ENCODE data around the gene UBE4B. TPM values are rescaled to one million over a fixed set of nuclear protein-coding genes. Genes with fewer than 3 reads are reported as not detected.

Gene UBE4B
- polyA plus RNA-seq, 2 of the 4 experiments (the other 2 are of a cell fraction) = 13.5 to 15.1 TPM

DNA sequence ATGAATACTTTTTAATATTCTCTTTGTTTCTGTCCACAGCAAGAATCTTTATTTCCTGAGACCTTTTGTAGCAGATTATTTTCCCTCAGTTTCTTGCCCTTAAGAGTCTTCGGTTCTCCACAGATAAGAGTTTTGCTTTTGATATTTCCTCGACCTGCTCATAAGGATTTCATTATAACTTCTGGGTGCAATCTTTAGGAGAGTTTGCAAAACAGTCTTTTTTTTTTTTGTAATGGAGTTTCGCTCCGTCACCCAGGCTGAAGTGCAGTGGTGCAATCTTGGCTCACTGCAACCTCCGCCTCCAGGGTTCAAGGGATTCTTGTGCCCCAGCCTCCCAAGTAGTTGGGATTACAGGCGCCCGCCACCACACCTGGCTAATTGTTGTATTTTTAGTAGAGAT is 10.1 kb upstream of the UBE4B start:
- no peaks in the 10 kb centered on the region for H3K4me1 ChIP-seq
- no peak overlapping the region for H3K27ac ChIP-seq
- H3K4me3 ChIP-seq = no peak overlapping the region
- H3K9me3 ChIP-seq = no peaks in the 10 kb centered on the region
- no peak for TF ChIP-seq NFE2L2 (conservative IDR thresholded peaks at IDR 0.05; ENCODE audit: low read length)
- no peak for TF ChIP-seq RNF2 (IDR thresholded peaks at IDR 0.05; ENCODE audit: borderline replicate concordance, low read depth)
- no peak for TF ChIP-seq FOSL2 (IDR thresholded peaks at IDR 0.05)
- TF ChIP-seq FOSL2 (CRISPR knock-in tag; IDR thresholded peaks at IDR 0.05) = no peak
- TF ChIP-seq NPAS2 (CRISPR knock-in tag; IDR thresholded peaks at IDR 0.05; ENCODE audit: borderline replicate concordance) = no peak
- TF ChIP-seq, protein P1, sequence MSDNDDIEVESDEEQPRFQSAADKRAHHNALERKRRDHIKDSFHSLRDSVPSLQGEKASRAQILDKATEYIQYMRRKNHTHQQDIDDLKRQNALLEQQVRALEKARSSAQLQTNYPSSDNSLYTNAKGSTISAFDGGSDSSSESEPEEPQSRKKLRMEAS (IDR thresholded peaks at IDR 0.05) = no peak
- TF ChIP-seq, protein P2, sequence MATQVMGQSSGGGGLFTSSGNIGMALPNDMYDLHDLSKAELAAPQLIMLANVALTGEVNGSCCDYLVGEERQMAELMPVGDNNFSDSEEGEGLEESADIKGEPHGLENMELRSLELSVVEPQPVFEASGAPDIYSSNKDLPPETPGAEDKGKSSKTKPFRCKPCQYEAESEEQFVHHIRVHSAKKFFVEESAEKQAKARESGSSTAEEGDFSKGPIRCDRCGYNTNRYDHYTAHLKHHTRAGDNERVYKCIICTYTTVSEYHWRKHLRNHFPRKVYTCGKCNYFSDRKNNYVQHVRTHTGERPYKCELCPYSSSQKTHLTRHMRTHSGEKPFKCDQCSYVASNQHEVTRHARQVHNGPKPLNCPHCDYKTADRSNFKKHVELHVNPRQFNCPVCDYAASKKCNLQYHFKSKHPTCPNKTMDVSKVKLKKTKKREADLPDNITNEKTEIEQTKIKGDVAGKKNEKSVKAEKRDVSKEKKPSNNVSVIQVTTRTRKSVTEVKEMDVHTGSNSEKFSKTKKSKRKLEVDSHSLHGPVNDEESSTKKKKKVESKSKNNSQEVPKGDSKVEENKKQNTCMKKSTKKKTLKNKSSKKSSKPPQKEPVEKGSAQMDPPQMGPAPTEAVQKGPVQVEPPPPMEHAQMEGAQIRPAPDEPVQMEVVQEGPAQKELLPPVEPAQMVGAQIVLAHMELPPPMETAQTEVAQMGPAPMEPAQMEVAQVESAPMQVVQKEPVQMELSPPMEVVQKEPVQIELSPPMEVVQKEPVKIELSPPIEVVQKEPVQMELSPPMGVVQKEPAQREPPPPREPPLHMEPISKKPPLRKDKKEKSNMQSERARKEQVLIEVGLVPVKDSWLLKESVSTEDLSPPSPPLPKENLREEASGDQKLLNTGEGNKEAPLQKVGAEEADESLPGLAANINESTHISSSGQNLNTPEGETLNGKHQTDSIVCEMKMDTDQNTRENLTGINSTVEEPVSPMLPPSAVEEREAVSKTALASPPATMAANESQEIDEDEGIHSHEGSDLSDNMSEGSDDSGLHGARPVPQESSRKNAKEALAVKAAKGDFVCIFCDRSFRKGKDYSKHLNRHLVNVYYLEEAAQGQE (IDR thresholded peaks at IDR 0.05) = no peak
- TF ChIP-seq HOXA7 (CRISPR knock-in tag; IDR thresholded peaks at IDR 0.05) = no peak
- no peak for TF ChIP-seq CHD4 (IDR thresholded peaks at IDR 0.05; ENCODE audit: borderline replicate concordance)
- no peak for TF ChIP-seq MAFK (IDR thresholded peaks at IDR 0.05; ENCODE audit: partially characterized antibody)
- TF ChIP-seq HEYL (CRISPR knock-in tag; IDR thresholded peaks at IDR 0.05) = no peak
- no peak for TF ChIP-seq ESRRA (IDR thresholded peaks at IDR 0.05; ENCODE audit: borderline replicate concordance, low read length)
- no peak for TF ChIP-seq CEBPB (IDR thresholded peaks at IDR 0.05)
- TF ChIP-seq HDAC2 (IDR thresholded peaks at IDR 0.05) = no peak
- TF ChIP-seq TP53 (CRISPR knock-in tag; IDR thresholded peaks at IDR 0.05) = no peak
- FAIRE-seq = no peak
- no peak overlapping the region for H3K4me2 ChIP-seq
- CTCF ChIA-PET = no interaction called here
- 79% methylated on average over 7 of the region's 7 CpGs for WGBS (ENCODE audit: missing lambda C conversion rate)
- POLR2A ChIA-PET = no interaction called here
- ATAC-seq = no peak
- no peak for DNase-seq (ENCODE audit: low read depth in 1 of 2, low spot score in 1 of 2)

DNA sequence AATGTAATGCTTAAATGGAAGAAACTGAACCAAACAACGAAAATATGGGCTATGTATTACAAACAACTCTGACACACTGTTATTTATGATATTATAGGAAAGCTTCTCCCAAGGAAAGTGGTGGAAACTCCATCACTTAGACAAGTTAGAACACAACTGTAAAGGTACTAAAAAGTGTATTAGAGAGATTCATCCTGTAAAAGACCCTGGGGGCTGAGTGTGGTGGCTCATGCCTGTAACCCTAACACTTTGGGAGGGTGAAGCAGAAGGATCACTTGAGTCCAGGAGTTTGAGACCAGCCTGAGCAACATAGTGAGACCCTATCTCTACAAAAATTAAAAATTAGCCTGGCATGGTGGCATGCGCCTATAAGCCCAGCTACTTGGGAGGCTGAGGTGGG is 7.4 kb upstream of the UBE4B start:
- TF ChIP-seq SREBF2 (IDR thresholded peaks at IDR 0.05) (no peak), ZSCAN20 (CRISPR knock-in tag; IDR thresholded peaks at IDR 0.05) (no peak), RCOR1 (IDR thresholded peaks at IDR 0.05; ENCODE audit: low read depth, low read length) (no peak), EHF (CRISPR knock-in tag; IDR thresholded peaks at IDR 0.05) (no peak), EHMT2 (IDR thresholded peaks at IDR 0.05; ENCODE audit: low read depth) (no peak), KDM1A (IDR thresholded peaks at IDR 0.05; ENCODE audit: low read depth) (no peak), RAD21 (conservative IDR thresholded peaks at IDR 0.05 in 1 of 2, IDR thresholded peaks at IDR 0.05 in 1 of 2) (no peak), HOXB5 (CRISPR knock-in tag; IDR thresholded peaks at IDR 0.05) (no peak), ZFP36 (IDR thresholded peaks at IDR 0.05; ENCODE audit: borderline replicate concordance, partially characterized antibody) (no peak)
- TF ChIP-seq, protein P3, sequence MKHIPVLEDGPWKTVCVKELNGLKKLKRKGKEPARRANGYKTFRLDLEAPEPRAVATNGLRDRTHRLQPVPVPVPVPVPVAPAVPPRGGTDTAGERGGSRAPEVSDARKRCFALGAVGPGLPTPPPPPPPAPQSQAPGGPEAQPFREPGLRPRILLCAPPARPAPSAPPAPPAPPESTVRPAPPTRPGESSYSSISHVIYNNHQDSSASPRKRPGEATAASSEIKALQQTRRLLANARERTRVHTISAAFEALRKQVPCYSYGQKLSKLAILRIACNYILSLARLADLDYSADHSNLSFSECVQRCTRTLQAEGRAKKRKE (CRISPR knock-in tag; IDR thresholded peaks at IDR 0.05; ENCODE audit: low read depth) = no peak
- TF ChIP-seq, protein P4, sequence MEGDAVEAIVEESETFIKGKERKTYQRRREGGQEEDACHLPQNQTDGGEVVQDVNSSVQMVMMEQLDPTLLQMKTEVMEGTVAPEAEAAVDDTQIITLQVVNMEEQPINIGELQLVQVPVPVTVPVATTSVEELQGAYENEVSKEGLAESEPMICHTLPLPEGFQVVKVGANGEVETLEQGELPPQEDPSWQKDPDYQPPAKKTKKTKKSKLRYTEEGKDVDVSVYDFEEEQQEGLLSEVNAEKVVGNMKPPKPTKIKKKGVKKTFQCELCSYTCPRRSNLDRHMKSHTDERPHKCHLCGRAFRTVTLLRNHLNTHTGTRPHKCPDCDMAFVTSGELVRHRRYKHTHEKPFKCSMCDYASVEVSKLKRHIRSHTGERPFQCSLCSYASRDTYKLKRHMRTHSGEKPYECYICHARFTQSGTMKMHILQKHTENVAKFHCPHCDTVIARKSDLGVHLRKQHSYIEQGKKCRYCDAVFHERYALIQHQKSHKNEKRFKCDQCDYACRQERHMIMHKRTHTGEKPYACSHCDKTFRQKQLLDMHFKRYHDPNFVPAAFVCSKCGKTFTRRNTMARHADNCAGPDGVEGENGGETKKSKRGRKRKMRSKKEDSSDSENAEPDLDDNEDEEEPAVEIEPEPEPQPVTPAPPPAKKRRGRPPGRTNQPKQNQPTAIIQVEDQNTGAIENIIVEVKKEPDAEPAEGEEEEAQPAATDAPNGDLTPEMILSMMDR (IDR thresholded peaks at IDR 0.05) = no peak
- TF ChIP-seq, protein P5, sequence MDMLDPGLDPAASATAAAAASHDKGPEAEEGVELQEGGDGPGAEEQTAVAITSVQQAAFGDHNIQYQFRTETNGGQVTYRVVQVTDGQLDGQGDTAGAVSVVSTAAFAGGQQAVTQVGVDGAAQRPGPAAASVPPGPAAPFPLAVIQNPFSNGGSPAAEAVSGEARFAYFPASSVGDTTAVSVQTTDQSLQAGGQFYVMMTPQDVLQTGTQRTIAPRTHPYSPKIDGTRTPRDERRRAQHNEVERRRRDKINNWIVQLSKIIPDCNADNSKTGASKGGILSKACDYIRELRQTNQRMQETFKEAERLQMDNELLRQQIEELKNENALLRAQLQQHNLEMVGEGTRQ (IDR thresholded peaks at IDR 0.05) = no peak
- WGBS (ENCODE audit: missing lambda C conversion rate) = 46% methylated on average over 2 of the region's 2 CpGs
- Histone ChIP-seq H3K4me2 (no peak overlapping the region), H3K27ac (no peak overlapping the region), H3K4me3 (no peak overlapping the region), H3K9me3 (no peaks in the 10 kb centered on the region), H3K4me1 (no peaks in the 10 kb centered on the region)
- ATAC-seq (no peak), FAIRE-seq (no peak), DNase-seq (ENCODE audit: low read depth in 1 of 2, low spot score in 1 of 2) (no peak)
- ChIA-PET POLR2A (no interaction called here), CTCF (interaction anchor here (0.7 to 1.1 kb wide), 3 partner anchors 10 to 127 kb away, joined by 3 read pairs; no protein-coding TSS in a partner anchor)
